ENCODE data around the gene ZDHHC8. TPM values are rescaled to one million over a fixed set of nuclear protein-coding genes. Genes with fewer than 3 reads are reported as not detected.

Gene ZDHHC8
- polyA plus RNA-seq, 10 donors: 33.2 to 47.4 (median 39.2) TPM

DNA sequence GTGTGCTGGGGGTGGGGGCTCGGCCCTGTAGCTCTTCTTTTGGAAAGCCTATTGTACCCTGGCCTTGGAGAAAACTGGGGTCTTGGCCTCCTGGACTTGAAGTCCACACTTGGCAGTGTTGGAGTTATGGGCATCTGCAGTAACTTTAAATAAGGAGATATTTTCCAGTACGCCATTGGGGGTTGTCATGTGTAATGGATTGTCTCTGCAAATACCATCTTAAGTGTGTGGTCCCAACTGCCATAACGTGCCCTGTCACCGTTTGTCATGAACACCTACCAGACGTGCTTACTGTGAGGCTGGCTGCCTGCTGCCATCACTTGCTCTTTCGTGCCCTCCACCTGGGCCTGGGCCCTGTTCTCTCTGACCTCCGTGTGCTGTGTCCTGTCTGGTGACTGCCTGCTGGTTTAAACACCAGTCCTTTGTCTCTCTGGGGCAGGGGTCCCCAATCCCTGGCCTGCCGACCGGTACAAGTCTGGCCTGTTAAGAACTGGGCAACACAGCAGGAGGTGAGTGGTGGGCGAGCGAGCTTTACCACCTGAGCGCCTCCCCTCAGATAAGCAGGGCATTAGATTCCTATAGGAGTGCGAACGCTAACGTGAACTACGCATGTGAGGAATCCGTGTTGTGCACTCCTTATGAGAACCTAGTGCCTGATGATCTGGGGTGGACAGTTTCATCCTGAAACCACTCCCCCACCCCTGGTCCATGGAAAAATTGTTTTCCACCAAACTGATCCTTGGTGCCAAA is 3.6 kb upstream of the ZDHHC8 start:
- DNase-seq: no peak

GRCh38 chr22:20128619-20128901 is 3.0 kb upstream of the ZDHHC8 start:
- DNase-seq: no peak

DNA sequence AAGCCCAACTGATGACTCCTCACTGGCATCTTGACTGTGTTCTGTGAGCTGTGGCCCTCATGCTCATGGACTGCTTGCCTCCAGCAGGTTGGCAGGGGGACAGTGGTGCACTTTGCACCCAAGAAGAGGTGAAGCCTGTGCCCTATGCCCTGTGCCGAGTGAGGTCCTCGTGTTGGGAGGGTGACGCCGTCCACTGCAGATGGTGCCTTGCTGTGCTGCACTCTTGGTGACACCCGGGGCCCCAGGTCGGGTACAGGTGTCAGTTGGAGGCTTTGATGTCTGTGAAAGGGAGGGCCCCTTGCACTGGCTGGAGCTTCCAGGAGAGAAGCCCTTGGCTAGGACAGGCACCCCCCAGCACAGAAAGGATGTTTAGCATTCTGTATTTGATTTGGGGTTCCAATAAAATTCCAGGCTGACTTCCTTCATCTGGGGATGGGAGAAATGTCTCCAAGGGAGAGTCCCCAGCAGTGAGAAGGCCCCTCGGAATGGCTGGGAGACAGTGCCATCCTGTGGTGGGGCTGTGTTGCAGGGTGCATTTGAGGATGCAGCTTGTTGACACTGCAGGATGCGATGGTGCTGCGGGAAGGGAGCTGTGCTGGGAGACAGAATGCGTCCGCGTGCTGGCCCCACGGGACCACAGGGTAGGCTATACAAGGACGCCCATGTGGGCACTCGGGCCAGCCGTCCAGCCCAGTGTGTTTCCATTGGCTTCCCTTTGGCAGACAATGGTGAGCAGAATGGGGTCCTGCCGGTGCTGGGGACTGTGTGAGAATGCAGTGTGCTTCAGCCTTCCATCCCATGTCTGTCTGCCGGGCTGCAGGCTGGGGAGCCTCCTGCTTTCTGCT is 2.5 kb upstream of the ZDHHC8 start:
- DNase-seq: no peak

DNA sequence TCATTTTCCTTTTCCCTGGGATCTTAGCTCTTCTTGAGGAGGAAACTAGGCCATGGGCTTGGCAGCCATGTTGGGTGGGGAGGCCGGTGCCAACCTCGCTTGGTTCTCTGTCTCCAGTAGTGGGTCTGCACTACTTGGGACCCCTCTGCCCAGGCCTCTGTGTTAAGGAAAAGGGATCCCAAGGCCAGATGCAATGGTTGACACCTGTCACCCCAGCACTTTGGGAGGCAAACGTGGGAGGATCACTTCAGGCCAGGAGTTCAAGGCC is 1.9 kb upstream of the ZDHHC8 start:
- no peak for DNase-seq

- no peak for DNase-seq
Measured at GRCh38 chr22:20130319-20130718, 1.3 kb upstream of the ZDHHC8 start.

GRCh38 chr22:20130731-20131596 is 640 bp upstream of the ZDHHC8 start:
- DNase-seq: peak; percentile 73 to 94 (median 87)

- DNase-seq: no peak
Measured at GRCh38 chr22:20131859-20132685, 468 bp downstream of the ZDHHC8 start.

DNA sequence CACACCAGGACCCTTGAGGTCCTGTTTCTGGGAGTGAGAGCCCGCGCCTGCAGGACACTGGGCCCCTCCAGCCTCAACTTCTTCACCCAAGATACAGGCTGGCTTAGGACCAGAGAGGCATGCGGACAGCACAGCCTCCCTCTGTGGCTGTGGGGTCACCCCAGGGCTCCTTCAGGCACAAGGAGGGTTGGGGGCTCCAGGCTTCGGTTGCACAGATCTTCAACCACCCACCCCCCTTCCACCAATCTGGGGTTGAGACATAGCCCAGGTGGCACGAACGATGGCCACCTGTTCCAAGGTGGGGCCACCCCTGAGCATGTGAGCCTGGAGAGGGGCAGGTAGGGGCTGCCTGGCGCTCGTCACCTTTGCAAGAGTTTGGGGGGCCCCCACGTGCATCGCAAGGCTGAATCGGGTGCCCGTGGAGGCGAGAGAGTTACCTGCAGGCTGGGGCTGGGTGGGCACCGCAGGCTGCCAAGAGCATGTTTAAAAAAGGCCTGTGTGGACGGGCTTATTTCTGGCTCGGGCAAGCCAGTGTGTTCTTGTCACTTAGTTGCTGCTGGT is 1.2 kb downstream of the ZDHHC8 start:
- no peak for DNase-seq

GRCh38 chr22:20133930-20134549 is 2.4 kb downstream of the ZDHHC8 start:
- no peak for DNase-seq

- DNase-seq: no peak
Measured at GRCh38 chr22:20135265-20135664, 3.7 kb downstream of the ZDHHC8 start.

DNA sequence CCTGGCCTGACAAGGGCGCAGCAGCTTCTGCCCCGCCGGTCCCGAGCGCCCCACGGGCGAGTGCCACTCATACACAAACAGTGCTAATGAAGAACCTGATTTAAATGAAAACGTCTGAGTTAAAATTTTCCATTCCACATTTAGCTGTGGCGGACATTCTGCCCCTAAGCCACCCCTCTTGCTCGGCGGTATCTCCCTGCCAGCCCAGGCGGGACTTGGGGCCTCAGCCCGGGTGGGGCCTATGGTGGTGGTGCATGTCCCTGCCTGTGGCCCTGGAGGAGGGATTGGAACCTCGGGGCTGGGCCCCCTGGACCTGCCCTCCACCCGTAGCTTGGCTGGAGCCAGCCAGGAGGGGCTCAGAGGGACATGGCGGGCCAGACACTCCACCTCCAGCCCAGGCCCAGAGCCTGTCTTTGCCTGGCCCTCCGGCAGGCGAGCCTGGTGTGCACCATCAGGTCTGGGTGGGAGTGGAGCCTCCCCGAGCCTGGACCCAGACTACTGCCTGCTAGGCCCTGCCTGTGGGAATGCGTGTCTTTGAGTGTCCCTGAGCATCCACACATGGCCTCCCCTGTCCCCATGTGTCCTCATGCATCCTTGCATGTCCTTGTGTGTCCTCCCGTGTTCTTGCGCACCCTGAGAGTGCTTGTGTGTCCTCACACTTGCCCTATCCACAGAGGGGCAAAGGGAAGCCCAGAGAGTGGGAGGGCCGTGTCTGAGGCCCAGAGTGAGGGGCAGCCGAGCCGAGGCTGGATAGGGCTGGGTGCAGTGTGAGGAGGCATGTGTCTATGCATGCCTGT is 4.4 kb downstream of the ZDHHC8 start:
- DNase-seq: no peak

DNA sequence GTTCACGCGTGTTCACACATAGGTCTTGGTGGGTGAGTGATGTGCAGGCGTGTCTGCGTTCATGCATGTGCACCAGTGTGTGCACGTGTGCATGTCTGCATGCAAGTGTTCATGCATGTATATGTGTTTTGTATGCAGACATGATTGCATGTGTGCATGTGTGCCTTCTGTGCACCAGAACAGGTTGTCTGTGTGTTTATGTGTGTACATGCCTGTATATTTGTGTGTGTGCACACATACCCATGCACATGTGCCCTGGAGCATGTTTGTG is 4.9 kb downstream of the ZDHHC8 start:
- no peak for DNase-seq

GRCh38 chr22:20137113-20137512 is 5.5 kb downstream of the ZDHHC8 start:
- DNase-seq: no peak

- no peak for DNase-seq
Measured at GRCh38 chr22:20137671-20138416, 6.2 kb downstream of the ZDHHC8 start.

GRCh38 chr22:20138417-20138738 is 6.8 kb downstream of the ZDHHC8 start:
- DNase-seq: no peak

DNA sequence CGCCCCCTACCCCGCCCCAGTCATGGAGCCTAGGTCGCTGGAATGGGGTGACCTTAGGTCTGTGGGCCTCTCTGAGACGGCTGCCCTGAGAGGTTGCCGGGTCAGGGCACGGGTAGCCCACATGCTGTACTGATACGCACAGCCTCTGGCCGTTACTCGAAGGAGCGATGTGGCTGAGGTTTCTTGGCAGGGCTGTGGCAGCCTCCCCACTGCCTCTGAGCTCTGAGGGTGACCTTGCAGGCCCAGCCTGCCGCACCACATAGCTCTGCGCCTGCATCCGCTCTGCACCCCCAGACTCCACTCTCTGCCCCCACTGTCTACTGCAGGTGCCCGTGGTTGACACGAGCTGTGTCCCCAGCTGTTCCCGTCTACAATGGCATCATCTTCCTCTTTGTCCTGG is 7.3 kb downstream of the ZDHHC8 start:
- no peak for DNase-seq

- DNase-seq: no peak
Measured at GRCh38 chr22:20139391-20140106, 7.9 kb downstream of the ZDHHC8 start.

DNA sequence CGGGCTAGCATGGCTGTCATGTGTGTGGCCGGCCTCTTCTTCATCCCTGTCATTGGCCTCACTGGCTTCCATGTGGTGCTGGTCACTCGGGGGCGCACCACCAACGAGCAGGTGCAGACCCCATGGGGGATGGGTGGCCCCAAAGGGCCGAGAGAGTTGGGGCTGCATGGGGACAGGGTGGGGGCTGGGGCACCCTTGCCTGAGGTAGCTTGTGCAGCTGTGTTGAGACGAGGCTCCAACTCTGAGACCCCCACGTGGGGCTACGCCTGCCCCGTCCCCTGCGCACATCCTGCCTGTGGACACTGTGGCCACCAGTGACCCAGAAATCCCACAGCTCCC is 8.5 kb downstream of the ZDHHC8 start:
- no peak for DNase-seq

DNA sequence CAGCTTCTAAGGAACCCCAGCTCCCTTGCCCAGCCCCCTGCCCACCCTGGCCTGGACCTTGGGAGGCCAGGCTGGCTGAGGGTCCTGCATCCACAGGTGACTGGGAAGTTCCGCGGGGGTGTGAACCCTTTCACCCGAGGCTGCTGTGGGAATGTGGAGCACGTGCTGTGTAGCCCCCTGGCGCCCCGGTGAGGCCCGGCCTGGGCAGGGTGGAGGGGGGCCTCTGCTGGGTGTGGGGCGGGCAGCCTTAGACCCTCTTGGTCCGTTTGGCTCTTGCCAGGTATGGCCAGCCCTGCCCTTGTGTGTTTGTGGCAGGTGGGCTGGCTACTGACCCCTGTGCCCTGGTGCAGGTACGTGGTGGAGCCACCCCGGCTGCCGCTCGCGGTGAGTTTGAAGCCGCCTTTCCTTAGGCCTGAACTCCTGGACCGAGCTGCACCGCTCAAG is 8.9 kb downstream of the ZDHHC8 start:
- no peak for DNase-seq
